Parathyroid adenoma (tissue), 2 donors: ENCODE results near the gene PIEZO2.

Experiments
- H2AFZ ChIP-seq: fragments of 300-600 bp; sonication (generic); one replicate; pipeline ENCODE4 v1.7.0; 2017; ENCODE audit warnings: antibody characterized with exemption, mild to moderate bottlenecking
- H3K27ac ChIP-seq: fragments of 300-600 bp; sonication (generic); one replicate; pipeline ENCODE4 v1.7.0; 2017
- H3K27me3 ChIP-seq: fragments of 300-600 bp; sonication (generic); one replicate; pipeline ENCODE4 v1.7.0; 2017; ENCODE audit warnings: low read length; ENCODE audit not compliant: control insufficient read depth, insufficient read depth
- H3K36me3 ChIP-seq: fragments of 300-600 bp; sonication (generic); one replicate; pipeline ENCODE4 v1.7.0; 2017; ENCODE audit warnings: low read length; ENCODE audit not compliant: control insufficient read depth, insufficient read depth
- H3K4me1 ChIP-seq: fragments of 300-600 bp; sonication (generic); one replicate; pipeline ENCODE4 v1.7.0; 2017; ENCODE audit warnings: control low read depth
- H3K4me2 ChIP-seq: fragments of 300-600 bp; sonication (generic); one replicate; pipeline ENCODE4 v1.7.0; 2017; ENCODE audit warnings: low read length
- H3K4me3 ChIP-seq: fragments of 300-600 bp; sonication (generic); one replicate; pipeline ENCODE4 v1.7.0; 2017; ENCODE audit warnings: low read depth, low read length
- H3K79me2 ChIP-seq: fragments of 300-600 bp; sonication (generic); one replicate; pipeline ENCODE4 v1.7.0; 2017; ENCODE audit warnings: control low read depth
- H3K9ac ChIP-seq: fragments of 300-600 bp; sonication (generic); one replicate; pipeline ENCODE4 v1.7.0; 2017; ENCODE audit warnings: mild to moderate bottlenecking
- H3K9me3 ChIP-seq: fragments of 300-600 bp; sonication (generic); one replicate; pipeline ENCODE4 v1.7.0; 2017; ENCODE audit warnings: low read length; ENCODE audit not compliant: control insufficient read depth
- TF ChIP-seq, protein P1 (sequence below): fragments of 300-600 bp; sonication (generic); IDR thresholded peaks from one replicate; pipeline ENCODE4 v1.7.0; 2017; ENCODE audit warnings: antibody characterized with exemption, mild to moderate bottlenecking
- donor health status: primary hyperparathyroidism.

PIEZO2 gene

DNA sequence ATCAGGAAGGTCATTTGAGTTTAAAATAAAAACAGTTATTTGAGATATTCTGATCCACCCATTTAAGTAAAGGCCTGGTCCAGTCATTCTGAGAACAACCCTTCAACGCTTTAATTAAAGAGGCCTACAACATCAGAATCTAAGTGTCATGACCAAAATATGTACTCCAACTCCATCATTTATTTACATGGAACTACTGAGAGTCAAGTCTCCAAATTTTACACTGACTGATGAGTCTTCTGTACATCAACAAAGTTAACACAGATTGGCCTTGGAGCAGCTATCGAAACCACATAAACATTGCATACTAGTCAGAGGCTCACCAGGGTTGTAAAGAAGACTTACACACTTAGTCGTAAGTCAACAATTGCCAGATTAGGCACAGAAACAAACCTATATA lies 37.1 kb downstream of the PIEZO2 start:
- TF ChIP-seq, protein P1, sequence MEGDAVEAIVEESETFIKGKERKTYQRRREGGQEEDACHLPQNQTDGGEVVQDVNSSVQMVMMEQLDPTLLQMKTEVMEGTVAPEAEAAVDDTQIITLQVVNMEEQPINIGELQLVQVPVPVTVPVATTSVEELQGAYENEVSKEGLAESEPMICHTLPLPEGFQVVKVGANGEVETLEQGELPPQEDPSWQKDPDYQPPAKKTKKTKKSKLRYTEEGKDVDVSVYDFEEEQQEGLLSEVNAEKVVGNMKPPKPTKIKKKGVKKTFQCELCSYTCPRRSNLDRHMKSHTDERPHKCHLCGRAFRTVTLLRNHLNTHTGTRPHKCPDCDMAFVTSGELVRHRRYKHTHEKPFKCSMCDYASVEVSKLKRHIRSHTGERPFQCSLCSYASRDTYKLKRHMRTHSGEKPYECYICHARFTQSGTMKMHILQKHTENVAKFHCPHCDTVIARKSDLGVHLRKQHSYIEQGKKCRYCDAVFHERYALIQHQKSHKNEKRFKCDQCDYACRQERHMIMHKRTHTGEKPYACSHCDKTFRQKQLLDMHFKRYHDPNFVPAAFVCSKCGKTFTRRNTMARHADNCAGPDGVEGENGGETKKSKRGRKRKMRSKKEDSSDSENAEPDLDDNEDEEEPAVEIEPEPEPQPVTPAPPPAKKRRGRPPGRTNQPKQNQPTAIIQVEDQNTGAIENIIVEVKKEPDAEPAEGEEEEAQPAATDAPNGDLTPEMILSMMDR, result no peak
- no peaks in the 10 kb centered on the region for H3K9me3 ChIP-seq
- H3K4me3 ChIP-seq, result no peak overlapping the region
- H3K27me3 ChIP-seq, result no peaks in the 10 kb centered on the region
- H3K79me2 ChIP-seq, result no peaks in the 10 kb centered on the region
- no peak overlapping the region for H3K4me2 ChIP-seq
- no peaks in the 10 kb centered on the region for H3K4me1 ChIP-seq
- no peaks in the 10 kb centered on the region for H3K36me3 ChIP-seq
- no peak overlapping the region for H2AFZ ChIP-seq
- no peak overlapping the region for H3K27ac ChIP-seq
- no peak overlapping the region for H3K9ac ChIP-seq

DNA sequence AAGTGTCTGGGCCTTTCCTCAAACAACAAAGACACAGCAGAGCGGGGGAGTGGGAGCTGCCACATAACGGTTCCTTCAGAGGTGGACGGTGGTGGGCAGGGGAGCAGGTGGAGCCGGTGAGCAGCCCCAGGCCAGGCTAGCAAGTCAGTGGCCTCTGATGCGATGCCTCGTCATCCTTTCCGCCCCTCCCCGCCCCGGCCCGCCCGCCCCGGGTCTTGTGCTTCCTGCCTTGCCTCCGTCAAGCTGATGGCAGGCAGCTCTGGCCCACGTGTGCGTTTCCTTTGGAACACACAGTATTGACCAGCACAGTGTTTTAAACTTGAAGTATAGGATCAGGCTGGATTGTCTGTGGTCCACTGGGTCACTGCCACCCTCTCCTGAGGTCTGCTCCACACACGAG lies 38.9 kb downstream of the PIEZO2 start:
- Histone ChIP-seq H3K27ac (no peak overlapping the region), H3K27me3 (no peaks in the 10 kb centered on the region), H3K4me3 (no peak overlapping the region), H3K79me2 (no peaks in the 10 kb centered on the region), H3K4me1 (no peaks in the 10 kb centered on the region), H2AFZ (no peak overlapping the region), H3K9me3 (no peaks in the 10 kb centered on the region), H3K9ac (no peak overlapping the region), H3K4me2 (no peak overlapping the region), H3K36me3 (no peaks in the 10 kb centered on the region)
- TF ChIP-seq, protein P1, result no peak

DNA sequence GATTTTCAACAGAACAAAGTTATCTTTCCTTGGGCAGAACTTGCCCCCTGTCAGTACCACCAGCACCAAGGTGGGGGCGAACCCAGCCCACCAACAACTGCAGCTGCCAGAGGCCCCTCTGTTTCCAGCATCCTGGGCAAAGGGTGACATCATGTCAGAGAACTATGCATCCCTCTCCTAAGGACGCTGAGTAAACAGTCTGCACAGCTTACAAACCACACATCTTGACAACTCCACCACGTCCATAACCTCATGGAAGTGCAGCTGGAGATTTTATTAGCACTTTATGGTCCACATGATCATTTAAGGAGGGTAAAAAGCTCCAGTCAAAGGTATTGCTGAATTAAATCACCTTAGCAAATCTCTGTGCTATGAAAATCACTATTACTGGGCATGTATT lies 40.4 kb downstream of the PIEZO2 start:
- H3K27ac ChIP-seq, result no peak overlapping the region
- H3K79me2 ChIP-seq, result no peaks in the 10 kb centered on the region
- H3K4me1 ChIP-seq, result no peaks in the 10 kb centered on the region
- H3K4me2 ChIP-seq, result no peak overlapping the region
- TF ChIP-seq, protein P1, result no peak
- no peaks in the 10 kb centered on the region for H3K27me3 ChIP-seq
- no peak overlapping the region for H3K9ac ChIP-seq
- no peak overlapping the region for H3K4me3 ChIP-seq
- no peak overlapping the region for H2AFZ ChIP-seq
- no peaks in the 10 kb centered on the region for H3K36me3 ChIP-seq
- no peaks in the 10 kb centered on the region for H3K9me3 ChIP-seq

DNA sequence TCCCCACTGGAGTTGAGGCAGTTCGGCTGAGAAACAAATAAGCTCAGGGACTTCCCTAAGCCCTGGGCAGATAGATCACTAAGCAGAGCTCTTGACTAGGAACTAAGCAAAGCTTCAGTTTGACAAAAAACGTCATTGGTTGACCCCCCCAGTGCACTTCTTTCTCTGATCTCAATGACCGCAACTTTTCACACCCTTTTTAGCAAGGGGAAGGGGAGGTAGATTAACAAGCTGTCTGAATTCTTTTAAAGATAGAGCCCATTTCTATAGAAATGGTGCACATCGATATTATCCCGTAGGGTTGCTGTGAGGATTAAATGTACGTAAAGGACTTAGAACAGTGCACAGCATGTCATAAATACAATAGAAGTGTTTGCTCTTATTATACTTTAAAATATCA lies 42.5 kb downstream of the PIEZO2 start:
- no peak overlapping the region for H2AFZ ChIP-seq
- H3K27me3 ChIP-seq, result no peaks in the 10 kb centered on the region
- no peak overlapping the region for H3K4me2 ChIP-seq
- H3K79me2 ChIP-seq, result no peaks in the 10 kb centered on the region
- TF ChIP-seq, protein P1, result no peak
- no peaks in the 10 kb centered on the region for H3K9me3 ChIP-seq
- no peak overlapping the region for H3K27ac ChIP-seq
- H3K36me3 ChIP-seq, result no peaks in the 10 kb centered on the region
- no peaks in the 10 kb centered on the region for H3K4me1 ChIP-seq
- no peak overlapping the region for H3K4me3 ChIP-seq
- no peak overlapping the region for H3K9ac ChIP-seq

DNA sequence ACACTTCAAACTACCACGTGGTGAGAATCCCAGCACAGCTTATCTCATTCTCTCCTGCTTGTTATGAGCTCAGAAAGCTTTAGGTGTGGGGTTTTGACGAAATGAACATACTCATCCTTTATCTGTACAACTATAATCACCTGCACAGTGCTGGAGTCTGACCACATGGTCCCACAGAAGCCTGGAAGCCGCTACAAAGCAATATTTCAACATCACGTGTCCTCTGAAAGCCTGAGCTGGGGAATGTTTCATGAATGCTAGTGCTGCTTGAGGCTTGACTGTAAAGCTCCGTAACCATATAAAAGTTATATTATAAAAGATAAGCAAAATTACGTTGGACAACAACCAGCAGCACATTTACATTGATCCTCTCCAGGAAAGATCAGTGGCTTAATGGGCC lies 43.9 kb downstream of the PIEZO2 start:
- Histone ChIP-seq H3K4me3 (no peak overlapping the region), H3K36me3 (no peaks in the 10 kb centered on the region), H3K79me2 (no peaks in the 10 kb centered on the region), H3K27me3 (no peaks in the 10 kb centered on the region), H3K9me3 (no peaks in the 10 kb centered on the region), H3K9ac (no peak overlapping the region), H3K27ac (no peak overlapping the region), H2AFZ (no peak overlapping the region), H3K4me2 (no peak overlapping the region), H3K4me1 (no peaks in the 10 kb centered on the region)
- TF ChIP-seq, protein P1, result no peak
